Stimulated activated effector memory CD8-positive, alpha-beta T cell treated with anti-CD3 and anti-CD28 coated beads, Interleukin-12 subunit alpha, Interleukin-12 subunit beta, amount 100 ng/mL, for 72 hours (primary cell): ENCODE results near the gene PAPSS2.
"Not testable (repeated sequence)": the region's sequence is repeated elsewhere in the genome, so short reads cannot be mapped to it uniquely, and the experiment has no call there.

Experiments
- ATAC-seq: fragments of 150-1000 bp; cut with Tn5 transposase; 2 replicates; pipeline ENCODE4 v1.10.0; 2021
- DNase-seq, 2 donors: peaks; one replicate each; pipeline ENCODE4 v3.0.0; 2021 to 2022; ENCODE audit warnings: low spot score in 2 of 2
- H3K27ac Mint-ChIP-seq: one replicate; pipeline ENCODE4 v1.8.0; 2022; ENCODE audit warnings: mild to moderate bottlenecking, mixed read lengths
- H3K36me3 Mint-ChIP-seq: one replicate; pipeline ENCODE4 v1.8.0; 2022; ENCODE audit warnings: mild to moderate bottlenecking, mixed read lengths
- H3K4me1 Mint-ChIP-seq: one replicate; pipeline ENCODE4 v1.8.0; 2022; ENCODE audit warnings: mixed read lengths
- H3K4me3 Mint-ChIP-seq: one replicate; pipeline ENCODE4 v1.8.0; 2022; ENCODE audit warnings: mild to moderate bottlenecking, mixed read lengths
- H3K9me3 Mint-ChIP-seq: one replicate; pipeline ENCODE4 v1.8.0; 2022; ENCODE audit warnings: mixed read lengths

Gene PAPSS2

DNA sequence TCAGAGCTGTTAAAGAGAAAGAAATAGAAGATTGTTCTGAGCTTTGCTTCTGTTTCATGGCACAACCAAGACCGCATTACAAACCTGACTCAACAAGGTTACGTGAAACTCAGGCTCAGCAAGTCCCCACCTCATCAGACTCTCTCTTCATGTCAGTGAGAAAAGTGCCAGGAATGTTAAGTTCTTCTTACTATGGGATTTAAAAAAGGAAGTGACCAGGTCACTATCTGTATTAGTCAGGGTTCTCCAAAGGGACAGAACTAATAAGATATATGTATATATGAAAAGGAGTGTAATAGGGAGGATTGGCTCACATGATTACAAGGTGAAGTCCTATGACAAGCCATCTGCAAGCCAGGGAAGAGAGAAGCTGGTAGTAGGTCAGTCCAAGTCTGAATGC lies 25.4 kb upstream of the PAPSS2 start:
- ATAC-seq (no peak), DNase-seq (no peak)
- peaks cover 20% of the 10 kb centered on the region for H3K4me1 Mint-ChIP-seq
- no peaks in the 10 kb centered on the region for H3K36me3 Mint-ChIP-seq
- no peak overlapping the region for H3K4me3 Mint-ChIP-seq
- H3K27ac Mint-ChIP-seq: no peak overlapping the region
- no peaks in the 10 kb centered on the region for H3K9me3 Mint-ChIP-seq

DNA sequence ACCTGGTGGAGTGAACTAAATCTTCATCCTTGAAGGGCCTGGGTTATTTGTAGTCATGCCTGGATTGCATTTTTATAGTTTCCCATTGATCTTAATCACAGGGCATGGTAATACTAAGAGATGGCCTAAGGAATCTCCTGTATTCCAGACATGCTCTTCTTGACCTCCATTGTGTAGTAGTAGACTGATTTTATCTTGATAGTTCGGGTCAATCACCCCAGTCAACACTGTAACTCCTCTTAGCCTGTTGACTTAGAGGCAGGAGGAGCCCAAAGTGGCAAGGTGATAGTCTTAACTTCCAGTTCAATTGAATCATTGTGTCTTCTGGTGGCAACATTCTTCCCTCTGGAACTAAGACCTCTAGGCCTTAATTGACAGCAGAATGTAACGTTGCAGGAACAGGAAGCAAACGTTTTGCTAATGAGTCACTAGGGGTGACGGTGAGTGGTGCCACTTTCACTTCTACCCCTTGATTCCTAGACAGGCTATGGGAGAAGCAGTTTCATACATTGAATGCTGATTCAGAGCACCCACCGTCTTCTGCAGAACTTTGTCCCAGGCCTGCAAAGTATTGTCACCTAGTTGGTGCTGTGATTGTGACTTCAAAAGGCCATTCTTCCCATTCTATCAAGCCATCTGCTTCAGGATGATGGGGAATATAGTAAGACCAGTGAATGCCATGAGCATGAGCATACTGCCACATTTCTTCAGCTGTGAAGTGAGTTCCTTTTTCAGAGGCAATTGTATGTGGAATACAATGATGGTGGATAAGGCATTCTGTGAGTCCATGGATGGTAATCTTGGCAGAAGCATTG lies 24.0 kb upstream of the PAPSS2 start:
- DNase-seq (peak in 1 of 2 donors; percentile 58), ATAC-seq (peak; percentile 96)
- Mint-ChIP-seq H3K36me3 (no peaks in the 10 kb centered on the region), H3K27ac (no peak overlapping the region), H3K4me3 (no peak overlapping the region), H3K9me3 (no peaks in the 10 kb centered on the region), H3K4me1 (peaks cover 20% of the 10 kb centered on the region)

- no peak for DNase-seq
- no peak for ATAC-seq
- no peak overlapping the region for H3K4me3 Mint-ChIP-seq
These were observed 23.3 kb upstream of the PAPSS2 start for GRCh38 chr10:87636313-87636915.

GRCh38 chr10:87639493-87639892 lies 20.2 kb upstream of the PAPSS2 start:
- H3K4me1 Mint-ChIP-seq: peaks cover 22% of the 10 kb centered on the region
- ATAC-seq: no peak
- H3K27ac Mint-ChIP-seq: no peak overlapping the region
- H3K36me3 Mint-ChIP-seq: no peaks in the 10 kb centered on the region
- no peaks in the 10 kb centered on the region for H3K9me3 Mint-ChIP-seq
- no peak for DNase-seq
- no peak overlapping the region for H3K4me3 Mint-ChIP-seq

More at GRCh38 chr10:87636313-87636915, 23.3 kb upstream of the PAPSS2 start:
- no peak overlapping the region for H3K27ac Mint-ChIP-seq
- H3K36me3 Mint-ChIP-seq: no peaks in the 10 kb centered on the region
- H3K9me3 Mint-ChIP-seq: no peaks in the 10 kb centered on the region
- H3K4me1 Mint-ChIP-seq: peaks cover 20% of the 10 kb centered on the region

GRCh38 chr10:87640043-87640442 lies 19.6 kb upstream of the PAPSS2 start:
- ATAC-seq: no peak
- Mint-ChIP-seq H3K9me3 (no peaks in the 10 kb centered on the region), H3K27ac (no peak overlapping the region)

DNA sequence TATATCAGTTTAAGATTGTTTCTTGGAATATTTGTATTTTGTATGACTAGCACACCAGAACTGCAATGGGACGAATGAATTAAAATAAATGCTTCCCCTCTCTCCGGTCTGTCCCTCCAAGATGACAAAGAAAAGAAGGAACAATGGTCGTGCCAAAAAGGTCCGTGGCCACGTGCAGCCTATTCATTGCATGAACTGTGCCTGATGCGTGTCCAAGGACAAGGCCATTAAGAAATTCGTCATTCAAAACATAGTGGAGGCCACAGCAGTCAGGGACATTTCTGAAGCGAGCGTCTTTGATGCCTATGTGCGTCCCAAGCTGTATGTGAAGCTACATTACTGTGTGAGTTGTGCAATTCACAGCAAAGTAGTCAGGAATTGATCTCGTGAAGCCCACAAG lies 17.2 kb upstream of the PAPSS2 start:
- H3K9me3 Mint-ChIP-seq: no peaks in the 10 kb centered on the region
- ATAC-seq (no peak), DNase-seq (no peak)
- no peaks in the 10 kb centered on the region for H3K36me3 Mint-ChIP-seq
- H3K4me3 Mint-ChIP-seq: no peak overlapping the region
- H3K4me1 Mint-ChIP-seq: peaks cover 6% of the 10 kb centered on the region
- no peak overlapping the region for H3K27ac Mint-ChIP-seq

More at GRCh38 chr10:87640043-87640442, 19.6 kb upstream of the PAPSS2 start:
- Mint-ChIP-seq H3K4me1 (peaks cover 26% of the 10 kb centered on the region), H3K36me3 (no peaks in the 10 kb centered on the region), H3K4me3 (no peak overlapping the region)
- DNase-seq: no peak

GRCh38 chr10:87642988-87643387 lies 16.7 kb upstream of the PAPSS2 start:
- H3K36me3 Mint-ChIP-seq: no peaks in the 10 kb centered on the region
- no peak overlapping the region for H3K4me3 Mint-ChIP-seq
- DNase-seq (no peak), ATAC-seq (no peak)
- H3K4me1 Mint-ChIP-seq: peaks cover 6% of the 10 kb centered on the region
- no peak overlapping the region for H3K27ac Mint-ChIP-seq
- no peaks in the 10 kb centered on the region for H3K9me3 Mint-ChIP-seq

GRCh38 chr10:87643920-87644319 lies 15.8 kb upstream of the PAPSS2 start:
- ATAC-seq (no peak), DNase-seq (no peak)
- Mint-ChIP-seq H3K36me3 (no peaks in the 10 kb centered on the region), H3K27ac (no peak overlapping the region), H3K9me3 (no peaks in the 10 kb centered on the region), H3K4me3 (no peak overlapping the region), H3K4me1 (peaks cover 6% of the 10 kb centered on the region)

GRCh38 chr10:87644500-87644899 lies 15.2 kb upstream of the PAPSS2 start:
- H3K4me3 Mint-ChIP-seq, H3K4me1 Mint-ChIP-seq, H3K27ac Mint-ChIP-seq, H3K9me3 Mint-ChIP-seq, H3K36me3 Mint-ChIP-seq, DNase-seq: not testable (repeated sequence)
- peak; percentile 48 for ATAC-seq

DNA sequence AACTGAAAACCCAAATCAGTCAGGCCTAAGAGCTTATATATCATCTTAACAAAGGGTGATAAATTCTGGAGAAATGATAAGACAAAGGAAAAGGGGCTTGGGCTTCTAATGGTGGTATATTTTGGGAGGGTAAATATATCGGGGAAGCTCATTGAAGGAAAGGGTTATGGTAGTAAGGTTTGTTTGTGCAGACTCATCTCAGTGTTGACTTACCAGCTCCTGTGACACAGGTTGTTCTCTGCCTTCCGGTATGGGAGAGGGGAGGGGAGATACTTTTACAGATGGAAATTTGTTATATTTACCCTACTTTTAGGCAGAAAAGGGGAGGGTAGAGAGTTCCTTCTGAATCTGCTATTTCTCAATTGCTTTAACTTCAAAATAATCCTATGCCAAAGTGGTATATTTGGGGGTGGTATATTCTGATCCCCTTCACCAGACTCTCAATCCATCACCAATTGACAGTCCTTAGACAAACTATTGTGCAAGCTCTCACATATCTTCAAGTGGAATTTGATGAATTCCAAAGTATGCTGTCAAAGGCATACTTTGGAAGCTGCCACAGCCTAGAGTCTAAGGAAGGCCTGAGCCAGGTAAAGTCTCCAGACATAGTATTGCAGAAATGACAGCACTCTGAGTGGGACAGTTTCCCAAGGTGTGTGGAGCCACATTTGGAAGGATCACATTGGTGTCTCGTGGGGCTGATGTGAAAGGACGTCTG lies 13.3 kb upstream of the PAPSS2 start:
- no peak for ATAC-seq
- no peak overlapping the region for H3K4me3 Mint-ChIP-seq
- DNase-seq: no peak
- no peak overlapping the region for H3K27ac Mint-ChIP-seq
- no peaks in the 10 kb centered on the region for H3K9me3 Mint-ChIP-seq
- H3K36me3 Mint-ChIP-seq: no peaks in the 10 kb centered on the region
- peaks cover 6% of the 10 kb centered on the region for H3K4me1 Mint-ChIP-seq

DNA sequence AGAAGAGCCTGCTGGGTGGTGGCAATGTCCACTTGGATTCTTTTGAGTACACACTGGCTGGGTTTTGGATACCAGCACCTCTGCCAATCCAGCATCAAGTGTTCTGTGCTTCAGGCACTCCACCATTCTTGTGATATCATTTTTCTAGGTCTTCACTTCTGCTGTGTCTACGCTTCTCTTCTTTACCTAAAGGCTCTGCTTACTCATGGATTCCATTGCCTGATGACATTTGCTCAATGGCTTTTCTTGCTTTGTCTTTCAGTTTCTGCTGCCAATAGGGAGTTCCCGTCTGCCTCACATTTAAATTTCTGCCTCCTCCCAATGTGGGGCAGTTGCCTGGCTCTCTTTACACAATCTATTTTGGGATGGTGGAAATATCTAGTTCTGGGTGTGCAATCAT lies 12.7 kb upstream of the PAPSS2 start:
- H3K27ac Mint-ChIP-seq: no peak overlapping the region
- no peaks in the 10 kb centered on the region for H3K9me3 Mint-ChIP-seq
- ATAC-seq (peak; percentile 88), DNase-seq (no peak)
- peaks cover 6% of the 10 kb centered on the region for H3K4me1 Mint-ChIP-seq
- no peak overlapping the region for H3K4me3 Mint-ChIP-seq
- no peaks in the 10 kb centered on the region for H3K36me3 Mint-ChIP-seq

- H3K9me3 Mint-ChIP-seq: no peaks in the 10 kb centered on the region
- no peak for ATAC-seq
- no peak overlapping the region for H3K4me3 Mint-ChIP-seq
- DNase-seq: no peak
- H3K36me3 Mint-ChIP-seq: no peaks in the 10 kb centered on the region
- H3K4me1 Mint-ChIP-seq: no peaks in the 10 kb centered on the region
- no peak overlapping the region for H3K27ac Mint-ChIP-seq
These were observed 8.7 kb upstream of the PAPSS2 start for GRCh38 chr10:87650838-87651589.

- Mint-ChIP-seq H3K27ac (no peak overlapping the region), H3K9me3 (no peaks in the 10 kb centered on the region), H3K4me3 (no peak overlapping the region), H3K4me1 (peaks cover 7% of the 10 kb centered on the region), H3K36me3 (no peaks in the 10 kb centered on the region)
- ATAC-seq (no peak), DNase-seq (no peak)
These were observed 7.9 kb upstream of the PAPSS2 start for GRCh38 chr10:87651801-87652200.

DNA sequence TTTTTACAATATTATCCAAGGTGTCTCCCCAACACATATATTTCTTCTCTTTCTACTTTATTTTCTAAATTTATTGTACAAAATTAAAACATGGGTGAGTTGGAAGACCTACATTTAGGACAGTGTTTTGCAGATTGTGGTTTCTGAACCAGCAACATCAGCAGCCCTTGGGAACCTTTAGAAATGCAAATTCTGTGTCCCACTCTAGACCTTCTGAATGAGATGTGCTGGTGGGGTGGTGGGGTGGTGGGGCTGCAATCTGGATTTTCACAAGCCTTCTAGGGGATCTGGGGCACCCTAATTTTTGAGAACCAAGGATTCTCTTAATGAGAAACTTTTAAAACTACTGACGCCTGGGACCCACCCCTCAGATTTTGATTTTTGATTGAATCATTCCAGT lies 7.4 kb upstream of the PAPSS2 start:
- no peaks in the 10 kb centered on the region for H3K9me3 Mint-ChIP-seq
- H3K36me3 Mint-ChIP-seq: no peaks in the 10 kb centered on the region
- H3K27ac Mint-ChIP-seq: no peak overlapping the region
- no peak overlapping the region for H3K4me3 Mint-ChIP-seq
- H3K4me1 Mint-ChIP-seq: peaks cover 8% of the 10 kb centered on the region
- no peak for ATAC-seq
- DNase-seq: no peak

- peaks cover 12% of the 10 kb centered on the region for H3K4me1 Mint-ChIP-seq
- no peak overlapping the region for H3K4me3 Mint-ChIP-seq
- no peak for ATAC-seq
- DNase-seq: no peak
- no peak overlapping the region for H3K27ac Mint-ChIP-seq
- H3K9me3 Mint-ChIP-seq: no peaks in the 10 kb centered on the region
- no peaks in the 10 kb centered on the region for H3K36me3 Mint-ChIP-seq
These were observed 5.5 kb upstream of the PAPSS2 start for GRCh38 chr10:87654212-87654611.
